Activated T-cell treated with anti-CD3 and anti-CD28 coated beads, Interleukin-2, amount 50 U/mL, for 48 hours (primary cell): ENCODE measurements around the gene VSTM2B.

Experiments
- DNase-seq, 2 experiments: peaks; one replicate each; pipeline ENCODE4 v3.0.0-alpha.2; 2020

Gene VSTM2B

DNA sequence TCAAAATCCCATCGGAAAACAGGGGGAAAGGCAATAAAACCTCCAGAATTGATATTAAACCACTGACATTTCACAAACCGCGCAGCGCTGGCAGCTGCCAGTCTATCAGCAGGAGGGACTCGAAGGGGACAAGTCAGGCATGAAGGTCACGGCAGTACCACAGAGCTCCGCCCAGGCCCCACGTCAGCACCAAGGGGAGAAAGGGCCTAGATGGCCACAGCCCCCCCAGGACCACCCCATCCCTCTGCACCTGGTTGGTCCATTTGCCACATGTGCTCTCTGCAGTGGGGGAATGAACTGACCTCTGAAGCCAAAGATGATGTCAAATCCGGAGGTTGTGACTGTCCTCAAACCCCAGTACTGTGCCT is 9.5 kb upstream of the VSTM2B start:
- DNase-seq = no peak

DNA sequence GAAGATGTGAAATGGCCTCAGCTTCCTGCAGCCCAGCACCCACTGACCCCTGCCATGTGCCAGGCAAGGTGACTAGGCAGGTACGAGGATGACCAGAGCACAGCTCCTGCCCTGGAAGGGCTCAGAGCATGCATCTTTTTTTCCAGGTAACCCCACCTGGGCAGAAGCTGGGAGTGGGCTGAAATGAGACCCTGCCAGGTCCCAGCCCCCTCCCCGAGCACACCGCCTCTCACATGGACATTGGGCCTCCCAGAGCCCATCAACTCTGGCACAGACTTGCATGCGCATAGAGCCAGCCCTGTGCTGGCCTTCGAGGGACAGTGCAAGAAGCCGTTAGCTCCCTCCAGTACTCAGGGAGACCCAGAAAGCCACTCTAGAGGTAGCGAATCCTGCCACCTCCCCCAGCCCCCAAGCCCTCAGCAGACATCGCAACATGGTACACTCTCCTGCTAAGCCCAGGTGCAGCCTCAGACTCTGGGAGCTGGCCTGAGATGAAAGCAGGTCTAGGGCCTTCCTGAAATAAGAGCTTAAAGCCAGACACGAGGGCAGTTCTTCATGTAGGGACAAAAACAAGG is 8.9 kb upstream of the VSTM2B start:
- no peak for DNase-seq

DNA sequence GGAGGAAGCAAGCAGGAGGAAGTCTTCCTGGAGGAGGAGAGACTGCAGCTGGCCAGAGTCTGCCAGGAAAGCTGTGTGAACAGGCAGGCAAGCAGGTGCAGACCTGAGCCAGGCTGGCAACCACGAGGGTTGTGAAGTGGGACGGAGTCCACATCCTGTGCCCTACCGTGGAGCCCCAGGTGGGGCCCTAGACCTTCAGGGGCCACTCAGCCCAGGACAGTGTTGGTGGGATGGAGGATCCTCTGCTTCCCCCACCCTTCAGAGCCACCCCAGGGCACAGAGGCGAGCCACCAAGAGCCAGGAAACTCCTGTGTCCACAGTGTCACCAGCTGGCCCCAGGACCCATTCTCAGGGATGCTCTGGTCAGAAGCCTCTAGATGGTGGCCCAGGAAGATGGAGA is 8.4 kb upstream of the VSTM2B start:
- DNase-seq = no peak

DNA sequence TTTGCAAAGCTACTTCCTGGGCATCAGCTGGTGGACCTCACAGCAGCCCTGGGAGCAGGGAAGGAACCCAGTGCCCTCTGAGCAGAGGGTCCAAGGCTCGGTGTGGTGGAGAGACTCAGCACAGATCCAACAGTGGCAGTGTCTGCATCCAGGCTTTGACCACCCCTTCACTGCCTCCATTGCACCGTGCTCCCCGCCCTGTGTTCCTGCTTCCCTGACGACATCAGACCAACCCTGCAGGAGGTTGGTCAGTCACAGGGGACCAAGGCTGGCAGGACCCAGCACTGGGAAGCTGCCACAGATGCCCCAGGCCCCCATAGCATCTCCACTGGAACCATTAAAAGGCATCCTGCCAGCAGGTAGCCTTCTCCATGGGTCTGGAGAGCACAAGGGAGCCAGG is 7.8 kb upstream of the VSTM2B start:
- no peak for DNase-seq

DNA sequence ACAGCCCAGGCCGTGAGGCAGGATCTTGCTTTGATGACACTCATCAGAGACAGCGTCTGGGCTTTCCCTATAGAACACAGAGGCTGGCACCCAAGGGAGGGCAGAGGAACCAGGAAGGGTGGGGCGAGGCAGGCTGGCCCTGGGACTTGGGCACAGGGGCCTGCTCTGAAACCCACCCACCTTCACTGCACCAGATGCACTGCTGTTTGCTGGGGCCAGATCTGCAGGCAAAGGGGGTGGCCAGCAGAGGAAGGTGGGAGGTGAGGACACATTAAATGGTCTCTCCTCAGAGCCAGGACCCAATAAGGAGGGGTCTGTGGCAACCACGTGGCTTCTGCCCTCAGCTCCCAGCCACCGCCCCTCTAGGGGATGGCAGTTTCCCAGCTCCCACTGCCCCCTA is 6.6 kb upstream of the VSTM2B start:
- DNase-seq = no peak

DNA sequence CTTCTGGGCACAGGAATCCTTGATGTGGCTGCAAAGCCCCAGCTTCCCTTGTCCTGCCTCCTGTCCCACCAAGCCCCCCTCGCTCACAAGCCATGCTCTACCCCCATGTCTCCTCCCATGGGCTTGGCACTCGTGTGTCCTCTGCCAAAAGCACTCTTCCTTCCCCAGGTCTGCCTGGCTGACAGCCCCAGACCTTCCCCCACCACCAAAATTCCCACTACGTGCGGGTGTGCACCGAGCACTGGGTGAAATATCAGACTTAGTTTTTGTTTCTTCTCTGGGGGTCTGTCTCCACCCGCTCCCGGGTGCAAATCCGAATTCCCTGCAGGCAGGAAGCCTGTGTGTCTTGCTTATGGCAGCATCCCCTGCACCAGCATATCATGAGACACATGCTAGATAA is 5.9 kb upstream of the VSTM2B start:
- no peak for DNase-seq

DNA sequence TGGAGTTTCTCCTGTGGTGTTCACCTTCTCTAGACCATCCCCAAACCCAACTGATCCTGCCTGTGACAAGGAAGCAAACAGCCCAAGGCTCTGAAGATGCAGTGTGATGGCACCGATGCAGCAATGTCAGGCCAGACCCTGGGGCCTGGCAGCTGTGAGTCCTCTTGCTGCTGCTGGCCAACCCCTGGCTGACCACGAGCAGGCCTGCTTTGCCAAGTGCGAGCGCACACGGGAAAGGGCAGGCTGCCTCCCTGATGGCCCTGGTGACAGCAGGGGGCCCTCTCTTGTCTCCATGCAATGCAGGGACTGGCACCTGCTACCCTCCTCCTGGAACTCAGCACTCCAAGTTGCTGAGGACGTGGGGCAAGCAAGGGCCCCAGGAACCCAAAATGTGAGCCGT is 5.4 kb upstream of the VSTM2B start:
- no peak for DNase-seq

DNA sequence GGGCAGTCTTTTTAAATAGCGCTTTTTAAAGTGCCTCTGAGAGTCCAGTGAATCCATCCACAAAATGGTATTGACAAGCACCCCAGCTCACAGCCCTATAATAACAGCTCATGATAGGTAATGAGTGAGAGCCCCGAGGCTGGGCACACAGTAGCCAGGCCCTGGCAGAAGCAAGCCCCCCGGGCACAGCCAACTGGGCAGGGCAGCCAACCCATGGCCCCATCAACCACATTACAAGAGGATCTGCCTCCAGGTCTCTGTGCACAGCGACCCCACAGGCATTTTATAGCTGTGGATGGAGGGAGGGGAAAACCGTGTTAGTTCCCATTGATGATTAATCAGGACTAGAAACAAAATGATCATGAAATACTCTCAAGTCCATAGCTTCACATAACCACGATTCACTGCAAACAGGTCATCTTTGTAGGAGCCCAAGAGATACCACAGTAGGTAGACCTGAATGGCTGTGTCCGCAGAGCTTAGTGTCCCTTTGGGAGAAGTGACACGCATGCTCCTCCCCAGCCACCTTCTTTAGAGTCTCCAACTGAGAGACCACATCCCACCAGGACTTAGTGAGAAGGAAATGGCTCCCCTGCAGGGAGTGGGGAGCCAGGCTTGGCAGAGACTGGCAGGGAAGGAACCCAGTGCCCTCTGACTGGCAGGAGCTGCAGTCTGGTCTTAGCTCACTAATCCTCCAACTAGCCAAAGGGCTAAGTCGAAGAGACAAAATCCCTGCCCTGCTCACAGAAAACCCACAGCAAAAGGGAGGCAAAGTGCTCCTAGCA is 4.3 kb upstream of the VSTM2B start:
- DNase-seq = no peak

DNA sequence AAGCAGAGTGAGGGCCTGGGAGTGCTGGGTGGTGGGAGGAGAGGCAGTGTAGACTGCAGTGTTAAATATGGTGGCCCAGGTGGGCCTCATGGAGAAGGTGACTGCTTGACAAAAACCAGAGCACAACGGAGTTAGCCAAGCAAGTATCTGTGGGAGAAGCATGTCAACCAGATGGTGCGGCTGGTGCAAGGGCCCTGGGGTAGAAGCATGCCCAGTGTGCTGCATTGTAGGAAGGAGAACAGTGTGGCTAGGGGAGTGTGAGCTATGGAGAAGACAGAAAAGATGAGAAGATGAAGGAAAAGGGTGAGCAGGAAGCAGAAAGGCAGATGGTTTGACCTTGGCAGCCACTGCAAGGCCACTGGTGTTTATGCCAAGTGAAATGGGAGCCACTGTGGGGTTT is 2.2 kb upstream of the VSTM2B start:
- no peak for DNase-seq

DNA sequence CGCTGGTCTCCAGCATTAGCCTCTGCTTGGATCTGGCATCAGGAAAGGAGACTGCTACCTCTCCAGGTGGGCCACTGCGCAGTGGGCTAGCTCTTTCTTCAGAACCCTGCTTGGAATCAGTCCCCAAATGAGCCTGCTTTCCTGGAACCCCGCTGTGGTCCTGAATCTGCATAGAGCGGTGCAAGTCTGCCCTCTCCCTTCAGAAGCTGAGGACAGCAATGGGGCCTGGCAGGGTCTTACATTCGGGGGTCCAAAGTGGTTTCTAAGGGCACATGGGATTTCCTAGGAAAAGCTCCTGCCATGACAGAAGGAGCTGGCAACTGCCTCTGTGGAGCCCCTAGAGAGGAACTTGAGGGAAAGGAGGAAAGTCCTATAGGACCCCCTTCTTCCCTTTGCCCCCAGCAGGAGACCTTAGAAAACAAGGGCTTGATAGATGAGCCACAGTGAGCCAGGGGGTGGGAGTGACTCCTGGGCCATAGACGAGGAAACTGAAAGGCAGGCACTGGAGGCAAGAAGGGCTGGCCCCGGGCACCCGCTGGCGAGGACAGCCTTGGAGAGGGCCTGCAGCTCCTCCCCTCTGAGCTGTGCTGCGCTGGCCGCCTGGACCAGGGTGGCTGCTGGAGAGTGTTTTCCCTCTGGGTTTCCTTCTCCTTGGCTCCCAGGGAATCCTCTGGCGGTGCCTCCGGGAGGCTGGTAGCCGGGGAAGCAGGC is 1.4 kb upstream of the VSTM2B start:
- DNase-seq = no peak

DNA sequence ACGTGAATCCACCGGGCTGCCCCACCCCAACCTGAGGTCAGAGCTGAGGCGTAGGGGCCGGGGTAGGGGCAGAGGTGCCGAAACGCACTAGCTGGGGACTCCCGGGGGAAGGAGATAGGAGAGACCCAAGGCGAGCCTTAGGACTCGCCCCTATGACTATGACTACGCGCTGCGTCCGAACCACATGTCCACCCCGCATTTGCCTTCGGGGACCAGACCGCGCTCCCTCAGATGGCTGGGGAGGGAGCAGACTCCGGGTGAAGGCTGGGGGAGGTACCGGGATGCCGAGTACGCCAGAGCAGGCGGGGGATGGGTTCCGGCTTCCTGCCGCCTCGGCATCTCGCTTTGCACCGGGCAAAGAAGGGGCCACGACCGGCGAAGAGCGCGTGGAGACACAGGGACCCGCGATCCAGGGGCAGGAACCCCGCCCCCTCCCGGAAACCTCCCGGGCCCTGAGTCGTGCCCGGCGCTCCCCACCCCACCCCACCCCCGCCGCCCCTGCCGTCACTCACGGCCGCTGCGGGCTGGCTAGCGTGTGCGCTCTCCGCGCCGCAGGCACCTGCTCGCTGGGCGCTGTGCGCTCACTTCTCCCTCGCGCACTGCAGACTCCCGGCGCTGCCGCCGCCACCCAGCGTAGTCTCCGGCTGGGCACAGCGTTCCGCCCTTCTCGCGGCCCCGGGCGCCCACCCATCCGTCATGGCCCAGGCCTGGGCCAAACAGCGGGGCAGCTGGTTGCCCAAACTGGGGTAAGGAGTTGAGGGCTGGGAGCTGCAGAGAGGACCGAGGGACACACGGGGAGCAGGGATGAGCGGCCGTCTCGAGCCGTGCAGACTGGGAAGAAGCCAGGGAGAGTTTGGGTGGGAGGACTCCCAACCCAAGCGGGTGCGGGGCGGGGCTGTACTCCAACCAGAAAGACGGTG is 622 bp upstream of the VSTM2B start:
- peak; percentile 24 to 44 for DNase-seq

DNA sequence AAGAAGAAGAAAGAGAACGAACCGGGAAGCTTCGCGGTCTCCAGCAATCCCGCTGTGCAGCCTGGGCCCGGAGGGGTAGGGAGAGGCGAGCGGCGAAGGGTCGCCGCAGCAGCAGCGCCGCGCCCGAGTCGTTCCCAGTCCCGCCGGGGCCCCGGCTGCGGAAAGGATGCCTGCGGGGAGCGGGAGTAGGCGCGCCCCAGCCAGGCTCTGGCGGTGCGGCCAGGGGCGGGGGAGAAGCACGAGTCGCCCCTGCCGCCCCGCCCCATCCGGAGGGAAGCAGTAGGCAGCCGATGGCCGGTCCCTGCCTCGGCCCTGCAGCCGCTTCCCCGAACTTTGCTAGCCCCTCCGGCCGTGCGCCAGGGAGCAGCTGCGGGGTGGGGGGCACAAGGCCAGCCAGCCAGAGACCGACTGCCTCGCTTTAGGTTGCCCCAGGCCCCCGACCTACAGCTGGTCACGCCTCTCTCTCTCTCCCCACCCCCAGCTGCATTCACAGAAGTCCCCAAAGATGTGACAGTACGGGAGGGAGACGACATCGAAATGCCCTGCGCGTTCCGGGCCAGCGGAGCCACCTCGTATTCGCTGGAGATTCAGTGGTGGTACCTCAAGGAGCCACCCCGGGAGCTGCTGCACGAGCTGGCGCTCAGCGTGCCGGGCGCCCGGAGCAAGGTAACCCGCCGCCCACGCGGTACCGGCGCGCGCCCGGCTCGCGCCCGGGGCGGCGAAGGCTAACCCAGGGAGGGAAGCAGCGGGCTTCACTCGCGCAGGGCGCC is 1.1 kb downstream of the VSTM2B start:
- DNase-seq = peak; percentile 55 to 65

DNA sequence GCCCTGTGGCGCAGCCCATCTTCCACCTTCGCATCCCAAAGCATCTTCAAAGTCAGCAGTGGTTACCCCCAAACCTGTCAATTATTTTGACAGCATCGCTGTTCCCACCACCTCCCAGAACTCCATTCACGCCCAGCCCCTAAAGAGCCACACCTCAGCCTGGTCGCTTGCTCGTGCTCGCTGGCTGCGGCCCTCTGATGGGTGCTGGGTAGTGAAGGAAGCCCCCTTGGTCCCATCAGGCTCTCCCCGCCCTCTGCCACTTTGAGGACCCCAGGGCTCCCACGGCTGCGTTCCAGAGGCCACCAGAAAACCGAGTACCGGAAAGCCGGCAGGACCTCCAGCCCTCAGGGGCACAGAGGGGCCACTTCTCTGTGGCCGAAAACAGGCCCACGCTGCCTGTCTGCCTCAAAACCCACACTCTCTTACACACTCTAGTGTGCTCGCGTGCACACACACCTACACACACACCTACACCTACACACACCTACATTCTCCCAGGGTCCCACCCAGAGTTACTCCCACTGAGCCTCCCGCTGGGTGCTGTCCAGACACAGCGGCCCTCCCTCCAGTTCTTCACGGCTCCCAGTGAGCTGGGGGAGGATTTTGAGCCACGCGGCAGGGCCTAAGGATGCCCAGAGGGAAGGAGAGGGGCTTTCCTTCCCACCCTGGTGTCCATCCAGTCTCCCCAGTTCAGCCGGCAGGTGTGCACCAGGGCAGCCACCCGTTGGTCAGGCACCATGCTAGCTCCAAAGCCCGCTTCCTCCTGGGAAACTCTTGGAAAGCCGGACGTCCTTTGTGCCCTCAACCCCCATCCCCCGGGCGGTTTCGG is 1.9 kb downstream of the VSTM2B start:
- peak in 1 of 2 experiments; percentile 22 for DNase-seq

DNA sequence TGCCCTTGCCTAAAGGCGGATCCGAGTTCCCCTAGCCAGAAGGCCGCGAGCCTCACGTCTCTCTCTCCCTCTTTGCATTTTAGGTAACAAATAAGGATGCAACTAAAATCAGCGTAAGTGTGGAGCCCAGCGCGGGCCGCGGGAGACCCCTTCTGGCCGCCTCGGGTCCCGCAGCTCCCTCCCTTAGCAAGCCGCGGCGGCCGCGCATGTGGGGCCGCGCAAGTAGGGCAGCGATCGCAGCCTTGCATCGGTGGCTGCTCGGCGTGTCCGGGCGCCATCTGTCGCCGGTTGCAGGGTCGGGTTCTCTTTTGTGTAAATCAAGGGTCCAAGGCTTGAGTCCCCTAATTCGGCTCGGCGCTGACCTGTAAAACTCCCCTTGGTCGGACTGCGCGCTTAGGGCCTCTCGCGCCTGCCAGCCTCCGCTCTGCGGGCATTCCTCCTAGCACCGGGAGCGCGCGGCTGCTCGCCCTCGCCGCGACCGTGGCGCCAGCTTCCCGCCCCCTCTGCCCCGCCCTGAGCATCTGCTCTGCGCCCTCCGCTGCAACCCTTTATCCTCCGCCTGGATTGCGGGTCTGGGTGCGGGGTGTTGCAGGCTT is 2.7 kb downstream of the VSTM2B start:
- peak; percentile 85 to 87 for DNase-seq

DNA sequence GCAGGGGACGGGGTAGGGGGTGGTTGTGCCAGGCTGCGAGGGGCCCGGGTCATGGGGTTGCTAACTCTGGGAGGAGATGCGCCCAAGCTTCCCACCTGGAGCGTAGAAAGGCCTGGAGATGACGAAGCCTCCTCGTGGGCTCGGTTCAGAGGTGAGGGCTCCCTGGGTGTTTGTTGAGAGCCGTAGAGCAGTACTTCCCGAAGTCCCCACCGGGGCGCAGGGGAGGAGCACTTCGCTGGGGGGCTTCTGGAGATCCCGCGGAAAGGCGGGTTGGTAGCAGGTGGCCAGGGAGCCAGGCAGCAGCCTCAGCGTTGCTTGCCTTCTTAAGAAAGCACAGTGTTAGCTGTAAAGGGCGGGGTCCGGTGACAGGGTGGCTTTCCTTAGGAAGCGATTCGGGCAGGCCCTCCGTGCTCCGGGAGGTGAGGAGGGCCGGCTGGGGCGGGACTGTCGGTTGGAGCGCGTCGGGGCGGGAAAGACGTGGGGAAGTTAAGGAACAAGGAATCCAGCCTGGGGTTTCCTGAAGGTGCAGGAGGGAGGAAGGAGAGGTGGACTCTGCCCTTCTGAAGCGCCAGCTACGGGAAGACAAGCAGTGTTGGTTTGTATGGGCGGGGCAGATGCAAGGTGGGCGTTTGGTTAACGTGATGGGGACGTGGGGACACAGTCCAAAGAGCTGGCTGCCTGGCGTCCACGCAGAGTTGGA is 3.3 kb downstream of the VSTM2B start:
- DNase-seq = peak; percentile 28

DNA sequence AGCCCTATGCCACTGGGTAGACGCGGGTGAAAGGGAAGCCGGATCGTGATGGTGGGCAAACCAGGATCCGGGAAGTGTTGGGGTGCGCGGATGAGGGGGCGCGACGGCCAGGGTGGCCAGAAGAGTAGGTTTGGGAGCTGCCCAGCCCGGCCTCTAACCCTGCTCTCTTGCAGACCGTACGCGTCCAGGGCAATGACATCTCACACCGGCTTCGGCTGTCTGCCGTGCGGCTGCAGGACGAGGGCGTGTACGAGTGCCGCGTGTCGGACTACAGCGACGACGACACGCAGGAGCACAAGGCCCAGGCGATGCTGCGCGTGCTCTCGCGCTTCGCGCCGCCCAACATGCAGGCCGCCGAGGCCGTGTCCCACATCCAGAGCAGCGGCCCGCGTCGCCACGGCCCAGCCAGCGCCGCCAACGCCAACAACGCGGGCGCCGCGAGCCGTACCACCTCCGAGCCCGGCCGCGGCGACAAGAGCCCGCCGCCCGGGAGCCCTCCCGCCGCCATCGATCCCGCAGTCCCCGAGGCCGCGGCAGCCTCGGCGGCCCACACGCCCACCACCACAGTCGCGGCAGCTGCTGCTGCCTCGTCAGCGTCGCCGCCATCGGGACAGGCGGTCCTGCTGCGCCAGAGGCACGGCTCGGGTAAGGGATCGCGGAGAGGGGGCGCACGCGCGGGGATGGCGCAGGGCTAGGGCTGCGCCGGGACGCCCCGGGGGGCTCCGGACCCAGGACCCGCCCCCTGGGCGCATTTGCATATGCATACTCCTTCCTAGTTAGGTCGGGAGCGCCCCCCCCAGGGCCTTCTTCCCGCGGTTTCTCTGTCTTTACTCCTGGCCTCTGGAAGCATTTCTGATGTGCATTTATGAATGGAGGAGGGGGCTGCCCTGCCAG is 4.1 kb downstream of the VSTM2B start:
- DNase-seq = peak; percentile 27 to 39

DNA sequence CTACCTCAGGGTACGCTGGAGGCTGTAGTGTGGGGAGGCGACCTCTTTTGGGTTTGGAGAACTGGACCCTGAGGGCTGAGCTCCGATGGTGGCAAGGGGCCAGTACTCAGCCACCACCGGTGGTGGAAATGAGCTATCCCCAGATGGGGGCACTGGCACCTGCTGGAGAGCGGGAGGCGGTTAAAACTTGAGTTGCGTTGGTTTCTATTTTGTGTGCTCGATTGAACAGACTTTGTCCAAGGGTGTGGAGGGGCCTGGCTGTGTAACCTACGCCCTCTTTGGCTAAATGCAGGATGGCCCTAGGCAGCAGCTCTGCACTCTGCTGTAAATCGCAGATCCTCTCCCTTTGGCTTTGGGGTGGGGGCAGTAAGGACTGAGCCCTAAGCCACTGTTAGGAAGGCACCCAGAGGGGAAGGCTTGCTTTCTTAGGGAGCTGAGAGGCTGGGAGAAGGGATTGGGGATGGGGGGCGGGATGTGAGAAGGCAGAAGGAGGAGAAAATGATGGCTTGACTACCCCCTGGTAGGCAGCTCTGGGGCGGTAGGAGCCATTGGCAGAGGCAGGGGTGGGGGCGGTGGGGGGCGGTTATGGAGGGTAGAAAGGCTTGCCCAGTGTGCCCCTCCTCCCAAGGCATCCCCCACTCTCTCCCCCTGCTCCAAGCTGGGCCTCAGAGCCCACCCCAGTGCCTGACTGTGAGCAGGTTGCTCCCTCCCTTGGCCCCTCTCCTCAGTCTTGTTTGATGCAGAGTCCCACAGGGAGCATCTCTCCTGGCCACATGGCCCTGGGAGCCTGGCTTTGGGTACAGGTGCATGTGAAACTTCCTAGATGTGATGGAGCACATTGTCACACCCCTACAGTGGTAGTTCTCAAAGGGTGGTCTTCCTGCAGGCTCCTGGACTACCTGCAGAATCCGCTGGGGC is 5.0 kb downstream of the VSTM2B start:
- DNase-seq = no peak

DNA sequence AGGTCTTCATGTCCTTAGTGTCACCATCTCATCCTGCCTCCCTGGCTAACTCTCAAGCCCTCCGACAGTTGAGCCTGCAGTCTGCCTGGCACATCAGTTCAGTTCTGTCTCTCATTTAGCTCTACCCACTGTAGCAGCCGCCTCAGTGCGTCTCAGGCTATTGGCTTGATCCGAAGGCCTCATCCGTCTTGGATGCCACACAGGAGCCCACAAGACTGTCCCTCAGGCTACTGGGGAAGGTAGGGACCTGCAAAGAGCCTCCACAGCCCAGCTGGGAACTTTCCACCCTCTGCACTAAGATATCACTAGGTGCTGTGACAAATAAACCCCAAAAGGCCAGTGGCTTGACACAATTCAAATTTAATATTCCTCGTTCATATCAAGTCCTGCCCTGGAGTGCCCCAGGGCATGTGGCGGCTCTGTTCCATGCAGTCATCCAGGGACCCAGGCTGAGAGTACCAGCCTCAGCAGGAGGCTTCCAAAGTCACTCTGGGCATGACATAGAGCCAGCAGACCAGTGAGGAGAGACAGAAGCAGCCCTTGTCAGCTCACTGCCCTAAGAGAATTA is 5.7 kb downstream of the VSTM2B start:
- peak in 1 of 2 experiments; percentile 6 for DNase-seq
